Measurements from ENCODE around the gene ZNF747.
"Not testable (repeated sequence)": the region's sequence is repeated elsewhere in the genome, so short reads cannot be mapped to it uniquely, and the experiment has no call there.

The ZNF747 gene

GRCh38 chr16:30557707-30557956 lies 23.0 kb upstream of the ZNF747 start:
- no peak for FAIRE-seq

- no peak for FAIRE-seq
Observed at GRCh38 chr16:30556125-30556473, 21.4 kb upstream of the ZNF747 start.

- FAIRE-seq, result no peak
Observed at GRCh38 chr16:30555315-30556124, 20.9 kb upstream of the ZNF747 start.

- no peak for FAIRE-seq
Observed at GRCh38 chr16:30554557-30555314, 20.1 kb upstream of the ZNF747 start.

GRCh38 chr16:30553393-30553899 lies 18.8 kb upstream of the ZNF747 start:
- FAIRE-seq, result no peak

GRCh38 chr16:30552956-30553355 lies 18.3 kb upstream of the ZNF747 start:
- no peak for FAIRE-seq

- FAIRE-seq, result no peak
Observed at GRCh38 chr16:30551781-30552180, 17.1 kb upstream of the ZNF747 start.

- no peak for FAIRE-seq
Observed at GRCh38 chr16:30548416-30549253, 14.0 kb upstream of the ZNF747 start.

- no peak for FAIRE-seq
Observed at GRCh38 chr16:30546115-30546514, 11.5 kb upstream of the ZNF747 start.

GRCh38 chr16:30543067-30543466 lies 8.4 kb upstream of the ZNF747 start:
- FAIRE-seq, result no peak

- FAIRE-seq, result no peak
Observed at GRCh38 chr16:30541502-30542329, 7.1 kb upstream of the ZNF747 start.

- not testable (repeated sequence) for FAIRE-seq
Observed at GRCh38 chr16:30540916-30541464, 6.3 kb upstream of the ZNF747 start.

- FAIRE-seq, result not testable (repeated sequence)
Observed at GRCh38 chr16:30539986-30540526, 5.4 kb upstream of the ZNF747 start.

- FAIRE-seq, result no peak
Observed at GRCh38 chr16:30539000-30539964, 4.6 kb upstream of the ZNF747 start.

- FAIRE-seq, result not testable (repeated sequence)
Observed at GRCh38 chr16:30536391-30537024, 1.9 kb upstream of the ZNF747 start.

- no peak for FAIRE-seq
Observed at GRCh38 chr16:30535777-30536190, 1.1 kb upstream of the ZNF747 start.

GRCh38 chr16:30535106-30535776 lies 583 bp upstream of the ZNF747 start:
- FAIRE-seq, result no peak

GRCh38 chr16:30533748-30534367 lies 800 bp downstream of the ZNF747 start:
- FAIRE-seq, result no peak

- FAIRE-seq, result no peak
Observed at GRCh38 chr16:30533146-30533522, 1.5 kb downstream of the ZNF747 start.
